Colonic mucosa (tissue), 4 donors: ENCODE results near the gene NEMF. TPM values are rescaled to one million over a fixed set of nuclear protein-coding genes. Genes with fewer than 3 reads are reported as not detected.

ENCODE experiments used
- DNase-seq: peaks from one replicate; pipeline ENCODE4 v3.0.0-alpha.2; 2020
- H3K27ac ChIP-seq: fragments of 200-600 bp; one replicate; pipeline ENCODE4 v1.8.0; 2021
- H3K27me3 ChIP-seq: fragments of 200-600 bp; one replicate; pipeline ENCODE4 v1.8.0; 2021
- H3K36me3 ChIP-seq: fragments of 200-600 bp; one replicate; pipeline ENCODE4 v1.8.0; 2021
- H3K4me1 ChIP-seq: fragments of 200-600 bp; one replicate; pipeline ENCODE4 v1.8.0; 2021; ENCODE audit warnings: mild to moderate bottlenecking
- H3K4me3 ChIP-seq: fragments of 200-600 bp; one replicate; pipeline ENCODE4 v1.8.0; 2021
- H3K9ac ChIP-seq, 2 donors: one replicate each; pipeline ENCODE4 v1.7.0; 2013; ENCODE audit warnings: control low read depth in 2 of 2, low read depth in 2 of 2, low read length in 2 of 2
- H3K9me3 ChIP-seq: fragments of 200-600 bp; one replicate; pipeline ENCODE4 v1.8.0; 2021
- CTCF ChIP-seq: fragments of 200-600 bp; IDR thresholded peaks from one replicate; pipeline ENCODE4 v1.8.0; 2022; ENCODE audit warnings: antibody characterized with exemption, mild to moderate bottlenecking
- intact Hi-C: fragments of 100-400 bp; cut with DNase I; formaldehyde crosslinking; loops from one replicate; pipeline ENCODE4 v1.14.1; 2022
- total RNA-seq, 2 donors: library from RNA; stranded (reverse); fragmentation: NEBNext Ultra II Directional in 1 of 2; extraction: Animal tissue kit (Norgen Biotek cat#: 25700) in 1 of 2; gene quantifications; one replicate each; pipeline ENCODE4 v1.2.1, GENCODE V29; 2021
- donor health status: healthy.
- donor health status: DM: no; HTN: no; CAD: no.
- donor health status: DM: no; HTN: no; CAD: no.

Gene NEMF
- total RNA-seq, 2 donors from 2014 or later, result 52.8 to 56.7 TPM

GRCh38 chr14:49853572-49854375, 1.2 kb upstream of the NEMF start:
- intact Hi-C loops, result no loop called here
- no peak overlapping the region for H3K27ac ChIP-seq

DNA sequence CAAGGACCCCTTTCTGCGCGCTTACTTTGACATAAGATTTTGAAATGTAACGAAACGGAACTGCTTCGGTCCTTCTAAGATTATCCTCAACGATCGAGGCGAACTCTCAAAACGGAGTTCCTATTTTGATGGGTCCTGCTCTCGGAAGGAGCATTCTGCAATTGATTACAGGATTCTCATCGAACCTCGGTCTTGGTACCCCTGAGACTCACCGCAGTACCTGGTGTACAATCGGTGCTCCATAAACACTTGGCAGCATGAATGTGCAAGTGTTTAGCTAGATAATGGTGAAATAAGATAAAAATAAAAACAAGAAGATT, 530 bp upstream of the NEMF start:
- H3K9me3 ChIP-seq, result no peaks in the 10 kb centered on the region
- intact Hi-C loops, result no loop called here
- DNase-seq, result no peak
- H3K27ac ChIP-seq, result peak overlapping the region; percentile 87
- H3K4me3 ChIP-seq, result peak overlapping the region; percentile 72
- H3K36me3 ChIP-seq, result no peaks in the 10 kb centered on the region
- H3K27me3 ChIP-seq, result no peaks in the 10 kb centered on the region
- H3K9ac ChIP-seq, result peak overlapping the region; percentile 97 to 99
- TF ChIP-seq CTCF, result no peak
- peaks cover 7% of the 10 kb centered on the region for H3K4me1 ChIP-seq

More at GRCh38 chr14:49853572-49854375, 1.2 kb upstream of the NEMF start:
- no peaks in the 10 kb centered on the region for H3K9me3 ChIP-seq
- DNase-seq, result peak; percentile 87
- peaks cover 7% of the 10 kb centered on the region for H3K4me1 ChIP-seq
- H3K9ac ChIP-seq, result no peak overlapping the region
- TF ChIP-seq CTCF, result peak; percentile 69
- no peaks in the 10 kb centered on the region for H3K36me3 ChIP-seq
- H3K4me3 ChIP-seq, result peak overlapping the region; percentile 72
- H3K27me3 ChIP-seq, result no peaks in the 10 kb centered on the region

DNA sequence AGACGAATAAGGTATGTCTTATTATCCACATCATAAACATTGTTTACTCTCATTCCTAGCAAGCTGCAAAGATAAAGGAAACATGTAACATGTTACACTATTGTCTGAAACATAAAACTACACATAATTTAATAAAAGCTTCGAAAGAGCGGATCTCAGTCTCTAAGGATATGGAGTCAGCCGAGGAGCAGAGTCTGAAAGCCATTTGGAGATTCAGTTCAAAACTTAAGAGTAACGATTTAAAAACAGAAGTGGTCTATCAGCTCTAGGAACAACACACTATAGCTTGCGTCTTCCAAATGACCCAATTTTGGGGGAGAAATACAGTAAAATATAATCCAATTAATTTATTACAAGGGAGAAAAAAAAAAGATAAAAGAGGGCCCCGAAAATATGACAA, 775 bp downstream of the NEMF start:
- H3K9ac ChIP-seq, result peak overlapping the region; percentile 97 to 99
- DNase-seq, result no peak
- no peaks in the 10 kb centered on the region for H3K9me3 ChIP-seq
- H3K4me3 ChIP-seq, result peak overlapping the region; percentile 72
- H3K27ac ChIP-seq, result no peak overlapping the region
- no peaks in the 10 kb centered on the region for H3K36me3 ChIP-seq
- TF ChIP-seq CTCF, result no peak
- no peaks in the 10 kb centered on the region for H3K27me3 ChIP-seq
- intact Hi-C loops, result no loop called here
- H3K4me1 ChIP-seq, result peaks cover 7% of the 10 kb centered on the region

- Histone ChIP-seq H3K27me3 (no peaks in the 10 kb centered on the region), H3K36me3 (no peaks in the 10 kb centered on the region), H3K9me3 (no peaks in the 10 kb centered on the region), H3K9ac (no peak overlapping the region), H3K4me1 (peaks cover 7% of the 10 kb centered on the region), H3K27ac (no peak overlapping the region), H3K4me3 (no peak overlapping the region)
- TF ChIP-seq CTCF, result no peak
- intact Hi-C loops, result no loop called here
- DNase-seq, result no peak
Observed at GRCh38 chr14:49849213-49849847, 3.3 kb downstream of the NEMF start.

GRCh38 chr14:49828640-49829039, 23.9 kb downstream of the NEMF start:
- intact Hi-C loops, result no loop called here
- Histone ChIP-seq H3K9ac (no peak overlapping the region), H3K27me3 (no peaks in the 10 kb centered on the region), H3K27ac (no peak overlapping the region), H3K36me3 (peaks cover 25% of the 10 kb centered on the region), H3K4me3 (no peak overlapping the region), H3K9me3 (no peaks in the 10 kb centered on the region), H3K4me1 (no peaks in the 10 kb centered on the region)
- no peak for TF ChIP-seq CTCF
- DNase-seq, result no peak
